Endothelial cell of hepatic sinusoid (primary cell): ENCODE data around the gene ALDH4A1.
"Not testable (repeated sequence)": the region's sequence is repeated elsewhere in the genome, so short reads cannot be mapped to it uniquely, and the experiment has no call there.

Experiments
- in situ Hi-C: cut with HindIII; loops from 2 replicates; pipeline ENCODE4 v1.10.0; 2017; ENCODE audit warnings: low sequenced_read_pairs

The ALDH4A1 gene

GRCh38 chr1:18881164-18881563 lies 21.2 kb downstream of the ALDH4A1 start:
- in situ Hi-C loops, result loop anchor here (10.0 kb wide), 1 partner anchor 154 kb away; no protein-coding TSS in a partner anchor

DNA sequence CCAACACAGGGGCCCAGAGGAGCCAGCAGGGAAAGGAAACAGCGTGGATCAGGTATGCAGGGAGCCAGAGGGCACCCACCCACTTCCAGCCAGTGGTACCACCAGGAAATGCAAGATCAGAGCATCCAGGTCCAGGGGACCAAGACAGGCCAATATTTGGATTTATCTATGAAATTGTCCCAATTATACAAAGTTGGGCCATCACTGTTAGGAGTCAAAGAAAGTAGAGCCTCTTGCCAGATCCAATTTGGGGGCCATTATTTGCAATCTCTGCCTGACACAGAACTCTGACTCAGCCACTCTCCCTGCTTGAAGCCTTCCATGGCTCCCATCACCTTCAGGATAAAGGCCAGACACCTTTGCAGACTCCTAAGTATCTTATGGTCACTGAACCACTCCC lies 21.8 kb downstream of the ALDH4A1 start:
- in situ Hi-C loops, result loop anchor here (10.0 kb wide), 1 partner anchor 154 kb away; no protein-coding TSS in a partner anchor

GRCh38 chr1:18879791-18880309 lies 22.5 kb downstream of the ALDH4A1 start:
- in situ Hi-C loops, result loop anchor here (10.0 kb wide), 1 partner anchor 155 kb away; no protein-coding TSS in a partner anchor

- in situ Hi-C loops, result no loop called here
These were observed 23.1 kb downstream of the ALDH4A1 start for GRCh38 chr1:18879215-18879790.

DNA sequence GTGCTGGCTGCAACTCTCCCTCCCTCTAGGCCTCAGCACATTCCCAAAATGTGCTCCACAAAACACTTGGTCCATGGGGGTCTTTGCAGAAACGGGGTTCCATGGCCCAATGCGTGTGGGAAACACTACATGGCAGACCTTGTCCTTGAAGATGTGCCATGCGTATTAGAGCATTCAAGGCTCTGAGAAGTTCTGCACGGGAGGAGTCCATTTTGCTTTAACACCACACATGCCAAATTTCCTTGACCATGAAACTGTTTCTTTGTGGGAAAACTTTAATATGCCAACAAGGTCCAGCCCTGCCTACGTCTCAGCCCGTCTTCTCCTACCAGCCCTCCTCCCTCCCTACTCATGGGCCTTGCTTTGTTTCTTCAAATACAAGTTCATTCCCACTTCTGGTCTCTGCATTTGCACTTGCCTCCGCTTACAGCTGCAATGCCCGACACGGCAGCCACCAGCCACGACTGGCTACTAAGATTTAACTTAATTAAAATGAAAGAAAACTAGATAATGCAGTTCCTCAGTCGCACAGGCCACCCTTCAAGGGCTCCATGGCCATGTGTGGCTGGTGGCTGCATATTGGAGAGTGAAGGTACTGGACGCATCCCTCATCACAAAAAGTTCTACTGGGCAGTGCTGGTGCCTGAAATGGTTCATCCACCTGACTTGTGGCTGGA lies 23.7 kb downstream of the ALDH4A1 start:
- in situ Hi-C loops, result no loop called here

GRCh38 chr1:18877282-18877681 lies 25.1 kb downstream of the ALDH4A1 start:
- in situ Hi-C loops, result no loop called here

GRCh38 chr1:18876210-18876609 lies 26.1 kb downstream of the ALDH4A1 start:
- in situ Hi-C loops, result no loop called here

DNA sequence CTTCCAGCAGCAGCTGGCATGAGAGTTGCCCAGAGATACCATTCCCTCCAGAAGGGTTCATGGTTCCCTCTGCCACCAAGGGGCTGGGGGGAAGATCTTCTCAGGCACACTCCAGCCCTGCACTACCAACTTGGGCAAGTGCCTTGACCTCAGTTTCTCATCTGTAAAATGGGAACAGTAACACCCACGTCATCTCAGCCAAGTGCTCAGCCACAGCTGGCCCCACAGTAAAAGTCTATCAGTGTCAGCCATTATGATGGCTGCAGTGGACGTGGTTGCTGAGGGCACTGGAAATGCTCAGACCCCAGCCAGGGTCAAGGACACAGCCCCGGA lies 26.6 kb downstream of the ALDH4A1 start:
- in situ Hi-C loops, result no loop called here

DNA sequence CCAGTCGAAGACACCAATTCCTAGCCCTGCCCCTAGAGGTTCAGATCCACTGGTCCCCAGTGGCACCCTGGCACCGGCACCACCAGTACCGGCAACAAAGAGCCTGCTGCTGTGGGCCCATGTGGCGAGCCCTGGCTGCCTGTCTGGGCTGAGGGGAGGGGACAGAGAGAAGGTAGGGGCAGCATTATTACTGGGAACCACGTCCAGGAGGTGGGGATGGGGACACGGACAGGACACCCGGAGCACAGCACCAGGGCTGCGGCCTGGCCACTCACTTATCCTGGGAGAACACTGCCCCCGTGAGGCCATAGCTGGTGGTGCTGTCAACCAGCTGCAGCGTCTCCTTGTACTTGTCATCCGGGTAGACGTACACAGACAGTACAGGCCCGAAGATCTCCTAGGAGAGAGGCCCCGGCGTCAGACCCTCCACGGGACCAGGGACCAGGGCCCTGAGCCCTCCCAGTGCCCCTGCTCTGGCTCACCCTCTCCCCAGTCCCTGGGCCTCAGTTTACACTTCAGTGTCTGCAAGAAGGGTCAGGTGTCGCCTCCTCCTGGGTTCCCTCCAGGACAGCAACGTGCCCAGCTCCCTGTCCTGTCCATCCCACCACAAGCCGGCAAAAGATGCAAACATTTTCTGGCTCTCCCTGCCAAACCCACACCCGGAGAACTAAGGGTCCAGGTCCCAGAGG lies 27.1 kb downstream of the ALDH4A1 start:
- in situ Hi-C loops, result no loop called here

DNA sequence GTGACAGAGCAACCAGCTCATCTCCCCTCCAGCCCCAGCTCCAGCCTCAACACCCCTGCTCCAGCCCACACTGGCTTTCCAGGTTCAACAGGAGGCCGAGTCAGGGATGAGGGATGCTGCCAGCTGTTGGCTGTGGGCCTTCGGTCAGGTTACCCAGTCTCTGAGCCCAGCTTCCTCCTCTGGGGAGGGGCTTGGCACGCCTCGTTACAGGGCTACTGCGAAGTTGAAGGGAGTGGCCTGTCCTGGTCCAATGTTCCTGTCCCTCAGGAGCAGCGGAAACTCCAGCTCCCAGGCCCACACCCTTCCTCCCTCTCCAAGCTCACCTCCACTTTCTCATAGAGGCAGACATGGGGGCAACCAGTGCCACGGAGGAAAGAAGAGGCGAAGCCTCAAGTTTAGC lies 27.8 kb downstream of the ALDH4A1 start:
- in situ Hi-C loops, result no loop called here

GRCh38 chr1:18874036-18874435 lies 28.3 kb downstream of the ALDH4A1 start:
- in situ Hi-C loops, result no loop called here

GRCh38 chr1:18872071-18872611 lies 30.2 kb downstream of the ALDH4A1 start:
- in situ Hi-C loops, result no loop called here

DNA sequence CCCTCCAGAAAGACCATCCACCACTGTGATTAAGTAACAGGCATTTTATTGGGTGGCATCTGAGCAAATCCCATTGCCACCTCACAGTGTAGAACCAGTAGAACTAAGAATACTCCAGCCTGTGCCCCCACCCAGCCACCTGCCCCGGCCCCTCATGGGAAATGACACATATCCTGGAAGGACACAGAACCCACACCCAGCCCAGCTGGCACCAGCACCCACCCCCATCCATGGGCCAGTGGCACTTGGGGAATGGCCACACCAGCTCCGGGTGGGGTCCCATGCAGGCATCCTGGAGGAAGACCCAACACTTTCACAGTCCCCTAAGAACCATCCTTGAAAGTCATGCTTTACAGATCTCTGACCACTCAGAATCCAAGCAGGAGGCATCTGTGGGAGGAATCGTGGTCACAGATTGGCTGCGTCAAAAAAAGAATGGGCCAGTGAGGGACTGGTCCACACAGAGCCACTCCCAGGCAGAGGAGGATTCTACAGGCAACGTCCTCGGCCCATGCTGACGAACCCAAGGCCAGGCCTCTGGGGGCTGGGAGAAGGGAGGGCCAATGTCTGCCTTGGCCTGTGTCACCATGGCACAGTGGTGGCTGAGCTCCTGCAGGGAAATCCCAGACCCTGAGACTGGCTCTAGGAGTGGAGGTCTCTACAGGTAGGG lies 30.8 kb downstream of the ALDH4A1 start:
- in situ Hi-C loops, result no loop called here

- in situ Hi-C loops, result no loop called here
These were observed 31.4 kb downstream of the ALDH4A1 start for GRCh38 chr1:18870957-18871356.

DNA sequence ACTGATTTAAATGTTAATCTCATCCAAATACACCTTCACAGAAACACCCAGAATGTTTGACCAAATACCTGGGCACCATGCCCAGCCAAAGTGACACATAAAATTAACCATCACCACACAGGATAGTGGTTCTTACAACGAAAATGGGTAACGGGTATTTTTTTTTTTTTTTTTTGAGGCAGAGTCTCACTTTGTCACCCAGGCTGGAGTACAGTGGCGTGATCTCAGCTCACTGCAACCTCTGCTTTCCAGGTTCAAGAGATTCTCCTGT lies 31.8 kb downstream of the ALDH4A1 start:
- in situ Hi-C loops, result not testable (repeated sequence)

DNA sequence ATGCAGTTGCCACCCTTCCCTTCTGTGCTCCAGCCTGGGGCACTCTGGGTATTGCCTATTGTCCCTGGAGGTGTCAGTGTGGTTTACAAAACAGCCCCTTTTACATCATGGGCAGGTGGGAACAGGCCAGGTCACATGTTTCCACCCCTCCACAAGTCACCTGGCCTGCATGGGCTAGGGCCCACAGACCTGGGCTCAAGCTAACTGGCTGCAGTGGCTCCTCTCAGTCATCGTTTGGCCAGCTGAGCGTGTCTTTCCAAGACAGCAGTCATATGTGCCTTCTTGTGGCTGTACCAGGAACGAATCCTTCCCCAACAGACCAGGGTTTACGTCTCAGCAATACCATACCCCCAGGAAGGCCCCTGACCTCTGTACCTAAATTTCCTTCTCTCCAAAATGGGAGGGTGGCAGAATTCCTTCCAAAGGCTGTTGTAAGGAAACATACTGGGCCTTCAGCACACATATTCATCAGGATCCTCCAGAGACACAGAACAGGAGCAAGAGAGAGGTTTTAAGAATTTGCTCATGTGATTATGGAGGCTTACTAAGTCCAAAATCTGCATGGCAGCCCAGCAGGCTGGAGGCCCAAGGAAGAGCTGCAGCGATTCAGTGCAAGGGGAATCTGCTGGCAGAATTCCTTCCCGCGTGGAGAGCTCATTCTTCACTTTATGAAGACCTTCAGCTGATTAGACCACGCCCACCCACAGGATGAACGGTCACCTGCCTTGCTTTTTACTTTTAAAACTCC lies 32.3 kb downstream of the ALDH4A1 start:
- in situ Hi-C loops, result no loop called here

- in situ Hi-C loops, result no loop called here
These were observed 33.4 kb downstream of the ALDH4A1 start for GRCh38 chr1:18868801-18869424.

- in situ Hi-C loops, result no loop called here
These were observed 34.0 kb downstream of the ALDH4A1 start for GRCh38 chr1:18868354-18868753.

DNA sequence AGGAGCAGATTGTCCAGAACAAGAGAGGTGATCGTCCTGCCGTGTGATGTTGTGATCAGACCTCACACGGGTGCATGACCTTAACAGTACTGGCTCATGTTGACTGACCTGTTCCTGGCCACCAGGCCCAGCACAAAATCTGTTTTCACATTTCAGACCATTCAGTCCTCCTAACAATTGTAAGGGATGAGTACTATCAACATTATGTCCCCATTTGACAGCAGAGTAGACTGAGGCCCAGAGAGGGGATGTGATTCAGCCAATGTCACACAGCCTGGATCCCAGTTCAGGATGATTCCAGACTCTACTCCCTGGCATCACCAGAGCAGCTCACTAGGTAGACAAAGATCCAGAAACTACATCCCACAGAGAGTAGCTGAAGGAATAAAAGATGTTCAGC lies 35.5 kb downstream of the ALDH4A1 start:
- in situ Hi-C loops, result no loop called here

DNA sequence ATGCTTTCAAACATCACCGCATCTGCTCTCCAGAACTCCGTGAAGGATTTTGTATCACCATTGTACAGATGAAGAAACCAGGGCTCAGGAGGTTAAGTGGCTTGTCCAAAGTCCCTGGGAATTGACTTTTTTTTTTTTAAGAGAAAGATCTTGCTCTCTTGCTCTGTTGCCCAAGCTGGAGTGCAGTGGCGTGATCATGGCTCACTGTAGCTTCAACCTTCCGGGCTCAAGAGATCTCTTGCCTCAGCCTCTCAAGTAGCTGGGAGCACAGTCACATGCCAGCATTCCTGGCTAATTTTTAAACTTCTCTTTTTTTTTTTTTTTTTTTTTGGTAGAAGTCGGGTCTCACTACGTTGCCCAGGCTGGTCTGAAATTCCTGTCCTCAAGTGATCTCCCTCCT lies 36.0 kb downstream of the ALDH4A1 start:
- in situ Hi-C loops, result no loop called here
